Muscle layer of duodenum (tissue), 2 donors: Measurements from ENCODE around the gene PLCZ1.
"Not testable (repeated sequence)": the region's sequence is repeated elsewhere in the genome, so short reads cannot be mapped to it uniquely, and the experiment has no call there.

Source experiments
- H3K27ac ChIP-seq: one replicate; pipeline ENCODE4 v1.7.0; 2013; ENCODE audit warnings: mild to moderate bottlenecking, low read length
- H3K27me3 ChIP-seq: one replicate; pipeline ENCODE4 v1.7.0; 2013; ENCODE audit warnings: low read depth, mild to moderate bottlenecking, control low read depth, low read length
- H3K36me3 ChIP-seq, 2 donors: one replicate each; pipeline ENCODE4 v1.7.0; 2013; ENCODE audit warnings: low read length in 2 of 2, control low read depth in 1 of 2, mild to moderate bottlenecking in 1 of 2; ENCODE audit not compliant: insufficient read depth in 2 of 2, control insufficient read depth in 1 of 2
- H3K4me1 ChIP-seq, 2 donors: one replicate each; pipeline ENCODE4 v1.7.0; 2013; ENCODE audit warnings: low read length in 2 of 2, mild to moderate bottlenecking in 2 of 2, control low read depth in 1 of 2, moderate library complexity in 1 of 2; ENCODE audit not compliant: insufficient read depth in 2 of 2, control insufficient read depth in 1 of 2
- H3K4me3 ChIP-seq, 2 donors: one replicate each; pipeline ENCODE4 v1.7.0; 2013; ENCODE audit warnings: low read length in 2 of 2, low read depth in 1 of 2, mild to moderate bottlenecking in 1 of 2
- H3K9me3 ChIP-seq, 2 donors: one replicate each; pipeline ENCODE4 v1.7.0; 2013; ENCODE audit warnings: low read length in 2 of 2, control low read depth in 1 of 2, mild to moderate bottlenecking in 1 of 2; ENCODE audit not compliant: control insufficient read depth in 1 of 2
- donor health status: healthy.

The PLCZ1 gene, protein sequence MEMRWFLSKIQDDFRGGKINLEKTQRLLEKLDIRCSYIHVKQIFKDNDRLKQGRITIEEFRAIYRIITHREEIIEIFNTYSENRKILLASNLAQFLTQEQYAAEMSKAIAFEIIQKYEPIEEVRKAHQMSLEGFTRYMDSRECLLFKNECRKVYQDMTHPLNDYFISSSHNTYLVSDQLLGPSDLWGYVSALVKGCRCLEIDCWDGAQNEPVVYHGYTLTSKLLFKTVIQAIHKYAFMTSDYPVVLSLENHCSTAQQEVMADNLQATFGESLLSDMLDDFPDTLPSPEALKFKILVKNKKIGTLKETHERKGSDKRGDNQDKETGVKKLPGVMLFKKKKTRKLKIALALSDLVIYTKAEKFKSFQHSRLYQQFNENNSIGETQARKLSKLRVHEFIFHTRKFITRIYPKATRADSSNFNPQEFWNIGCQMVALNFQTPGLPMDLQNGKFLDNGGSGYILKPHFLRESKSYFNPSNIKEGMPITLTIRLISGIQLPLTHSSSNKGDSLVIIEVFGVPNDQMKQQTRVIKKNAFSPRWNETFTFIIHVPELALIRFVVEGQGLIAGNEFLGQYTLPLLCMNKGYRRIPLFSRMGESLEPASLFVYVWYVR

DNA sequence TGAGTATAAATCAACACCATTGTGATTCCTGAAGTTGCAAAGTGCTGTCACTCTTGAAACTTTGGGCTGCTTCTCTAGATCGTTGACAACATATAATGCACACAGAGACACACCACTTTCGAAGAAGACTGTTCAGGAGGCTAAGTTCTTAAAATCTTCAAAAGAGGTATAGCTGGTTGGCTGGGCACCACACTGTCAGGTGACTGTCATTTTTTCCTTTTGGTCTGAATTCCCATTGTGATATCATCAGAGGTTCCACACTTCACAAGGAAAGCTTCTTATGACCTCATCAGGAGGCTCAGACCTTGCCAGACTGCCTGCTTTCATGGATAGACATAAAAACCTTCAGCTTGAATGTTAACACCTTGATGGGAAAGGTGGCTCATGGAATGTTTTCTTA is at the start of gene PLCZ1, which contains the start of gene CAPZA3:
Gene PLCZ1 (minus strand): TSS at position 194 of the 400 bp plus-strand sequence. CDS start 641 bp downstream, outside the sequence.
Gene CAPZA3 (plus strand): TSS at position 301 of the 400 bp plus-strand sequence. CDS start 150 bp downstream, outside the sequence.
- H3K27ac ChIP-seq: no peak within 1 kb of the TSS
- no peaks in the 10 kb centered on the region for H3K4me1 ChIP-seq
- no peaks in the 10 kb centered on the region for H3K27me3 ChIP-seq
- no peak within 1 kb of the TSS for H3K4me3 ChIP-seq
- peaks cover 0 to 4% of the 10 kb centered on the region in 2 donors for H3K9me3 ChIP-seq
- no peaks in the 10 kb centered on the region for H3K36me3 ChIP-seq

DNA sequence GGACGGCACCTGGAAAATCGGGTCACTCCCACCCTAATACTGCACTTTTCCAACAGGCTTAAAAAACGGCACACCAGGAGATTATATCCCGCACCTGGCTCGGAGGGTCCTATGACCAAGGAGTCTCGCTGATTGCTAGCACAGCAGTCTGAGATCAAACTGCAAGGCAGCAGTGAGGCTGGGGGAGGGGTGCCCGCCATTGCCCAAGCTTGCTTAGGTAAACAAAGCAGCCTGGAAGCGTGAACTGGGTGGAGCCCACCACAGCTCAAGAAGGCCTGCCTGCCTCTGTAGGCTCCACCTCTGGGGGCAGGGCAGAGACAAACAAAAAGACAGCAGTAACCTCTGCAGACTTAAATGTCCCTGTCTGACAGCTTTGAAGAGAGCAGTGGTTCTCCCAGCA is 47.7 kb upstream of the PLCZ1 start:
- H3K4me1 ChIP-seq, H3K27ac ChIP-seq, H3K36me3 ChIP-seq, H3K4me3 ChIP-seq, H3K9me3 ChIP-seq, H3K27me3 ChIP-seq: not testable (repeated sequence)

DNA sequence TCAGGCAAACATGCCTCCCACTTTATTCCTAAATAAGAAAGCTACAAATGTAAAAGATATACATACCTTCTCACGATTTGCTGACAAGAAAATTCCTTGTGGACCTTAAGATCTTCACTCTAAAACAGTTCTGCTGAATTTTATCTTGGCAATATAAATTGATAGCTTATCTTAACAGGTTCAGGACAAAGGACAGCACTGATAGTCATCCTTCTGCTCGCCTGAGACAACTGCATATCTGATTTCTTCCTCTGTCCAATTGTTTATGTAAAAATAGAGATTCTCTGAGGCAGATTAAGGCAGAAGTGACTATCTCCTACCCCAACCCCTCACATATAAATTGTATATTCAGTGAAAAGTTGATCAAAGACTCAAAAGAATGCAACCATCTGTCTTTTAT is 45.0 kb upstream of the PLCZ1 start:
- Histone ChIP-seq H3K27me3 (no peaks in the 10 kb centered on the region), H3K4me1 (no peaks in the 10 kb centered on the region), H3K9me3 (peaks cover 0 to 5% of the 10 kb centered on the region in 2 donors), H3K36me3 (no peaks in the 10 kb centered on the region), H3K27ac (no peak overlapping the region), H3K4me3 (no peak overlapping the region)

DNA sequence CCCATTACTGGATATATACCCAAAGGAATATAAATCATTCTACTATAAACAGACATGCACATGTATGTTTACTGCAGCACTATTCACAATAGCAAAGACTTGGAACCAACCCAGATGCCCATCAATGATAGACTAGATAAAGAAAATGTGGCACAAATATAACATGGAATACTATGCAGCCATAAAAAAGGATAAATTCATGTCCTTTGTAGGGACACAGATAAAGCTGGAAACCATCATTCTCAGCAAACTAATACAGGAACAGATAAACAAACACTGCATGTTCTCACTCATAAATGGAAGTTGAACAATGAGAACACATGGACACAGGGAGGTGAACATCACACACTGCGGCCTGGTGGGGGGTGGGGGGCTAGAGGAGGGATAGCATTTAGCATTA is 28.7 kb upstream of the PLCZ1 start:
- H3K4me3 ChIP-seq, H3K9me3 ChIP-seq, H3K27ac ChIP-seq, H3K36me3 ChIP-seq, H3K4me1 ChIP-seq, H3K27me3 ChIP-seq: not testable (repeated sequence)

DNA sequence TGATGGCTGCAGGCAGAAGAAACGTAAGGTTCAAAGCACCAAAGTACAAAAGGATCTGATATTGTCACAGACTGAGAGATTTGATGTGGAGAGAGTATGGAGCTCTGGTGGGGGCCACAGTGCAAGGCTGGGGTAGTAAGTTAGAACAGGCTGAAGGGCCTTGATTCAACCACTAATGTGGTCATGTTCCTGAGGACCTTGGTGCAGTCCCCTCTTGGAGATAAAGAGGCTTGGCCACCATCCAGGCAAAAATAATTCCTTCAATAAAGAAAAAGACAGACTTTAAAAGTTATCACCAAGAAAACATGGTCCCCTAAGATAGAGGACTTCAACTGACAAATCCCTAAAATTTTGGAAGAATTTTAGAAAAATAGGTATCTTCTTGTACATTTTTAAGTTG is 17.5 kb upstream of the PLCZ1 start:
- Histone ChIP-seq H3K4me3 (no peak overlapping the region), H3K4me1 (peaks cover 0 to 9% of the 10 kb centered on the region in 2 donors), H3K36me3 (no peaks in the 10 kb centered on the region), H3K27me3 (no peaks in the 10 kb centered on the region), H3K27ac (no peak overlapping the region), H3K9me3 (no peaks in the 10 kb centered on the region)

DNA sequence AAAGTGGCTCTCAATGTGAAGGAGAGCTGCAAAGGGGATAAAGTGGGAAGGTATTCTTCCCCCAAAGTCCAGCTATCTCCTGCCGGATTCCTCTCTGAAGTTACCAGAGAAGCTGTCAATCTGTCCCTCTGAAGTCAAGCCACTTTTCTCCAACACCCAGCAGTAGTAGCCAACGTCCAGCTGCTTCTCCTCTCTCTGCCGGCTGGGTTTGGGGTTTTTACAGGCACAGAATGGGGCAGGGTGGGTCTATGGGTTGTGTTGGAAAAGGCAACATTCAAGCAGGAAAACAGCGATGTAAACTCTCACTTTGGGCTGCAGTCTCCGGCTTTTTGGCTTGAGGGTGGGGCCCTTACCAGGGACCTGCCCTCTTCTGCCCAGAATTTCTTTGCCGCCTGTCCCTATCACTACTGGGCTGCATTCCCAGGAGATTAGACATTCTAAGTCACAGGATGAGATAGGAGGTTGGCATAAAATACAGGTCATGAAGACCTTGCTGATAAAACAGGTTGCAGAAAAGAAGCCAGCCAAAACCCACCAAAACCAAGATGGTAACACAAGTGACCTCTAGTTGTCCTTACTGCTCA is 16.4 kb upstream of the PLCZ1 start:
- H3K27me3 ChIP-seq: no peaks in the 10 kb centered on the region
- H3K27ac ChIP-seq: no peak overlapping the region
- no peaks in the 10 kb centered on the region for H3K36me3 ChIP-seq
- no peaks in the 10 kb centered on the region for H3K9me3 ChIP-seq
- H3K4me1 ChIP-seq: peaks cover 0 to 9% of the 10 kb centered on the region in 2 donors
- H3K4me3 ChIP-seq: peak overlapping the region in 1 of 2 donors; percentile 30

DNA sequence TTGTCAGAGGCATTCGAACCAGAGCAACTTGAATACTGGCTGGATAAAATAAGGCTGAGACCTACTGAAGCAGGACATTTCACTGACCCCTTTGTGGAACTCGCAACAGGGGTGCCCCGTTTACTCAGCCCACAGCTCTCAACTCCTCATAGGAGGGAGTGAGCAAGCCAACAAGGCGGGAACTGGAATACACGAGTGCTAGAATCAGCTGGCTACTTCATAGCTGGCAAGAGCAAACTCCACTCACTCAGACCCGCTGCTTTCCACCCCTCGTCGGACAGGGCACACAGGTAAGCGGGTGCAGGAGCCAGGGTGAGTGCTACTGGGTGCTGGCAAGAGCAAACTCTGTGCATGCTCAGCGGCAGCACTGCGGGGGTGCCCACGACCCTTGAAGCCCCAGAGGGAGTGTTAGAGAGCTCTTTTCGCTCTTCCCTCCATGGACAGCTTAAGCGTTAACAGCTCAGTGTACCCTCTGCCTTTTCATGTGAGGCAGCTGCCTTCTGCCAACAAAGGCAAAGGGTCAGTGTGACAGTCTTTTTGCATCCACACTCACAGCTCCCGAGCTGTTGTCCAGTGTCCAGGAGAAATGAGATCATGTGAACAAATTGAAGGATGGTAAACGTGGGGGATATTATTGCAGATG is 15.8 kb upstream of the PLCZ1 start:
- Histone ChIP-seq H3K4me3 (peak overlapping the region; percentile 24 to 30), H3K36me3 (no peaks in the 10 kb centered on the region), H3K4me1 (peaks cover 0 to 9% of the 10 kb centered on the region in 2 donors), H3K27me3 (no peaks in the 10 kb centered on the region), H3K9me3 (no peaks in the 10 kb centered on the region), H3K27ac (no peak overlapping the region)

DNA sequence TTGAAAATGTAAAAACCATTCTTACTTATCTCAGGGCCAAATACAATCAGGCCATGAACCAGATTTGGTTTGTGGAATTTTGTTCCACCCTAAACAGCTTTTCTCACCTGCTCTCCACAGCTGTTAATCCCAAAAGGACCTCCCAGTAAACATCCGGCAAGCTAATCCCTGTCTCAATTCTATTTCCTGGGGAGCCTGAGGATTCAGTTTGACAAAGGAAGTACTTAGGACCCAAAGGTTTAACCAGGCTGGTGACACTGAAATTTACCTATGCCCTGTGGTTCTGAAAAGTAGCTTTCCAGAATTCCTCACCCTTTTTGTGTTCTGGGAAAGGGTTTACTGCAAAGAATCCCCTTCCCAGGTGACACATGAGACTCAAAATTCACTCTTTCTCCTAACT is 15.1 kb upstream of the PLCZ1 start:
- Histone ChIP-seq H3K27ac (no peak overlapping the region), H3K4me3 (no peak overlapping the region)

DNA sequence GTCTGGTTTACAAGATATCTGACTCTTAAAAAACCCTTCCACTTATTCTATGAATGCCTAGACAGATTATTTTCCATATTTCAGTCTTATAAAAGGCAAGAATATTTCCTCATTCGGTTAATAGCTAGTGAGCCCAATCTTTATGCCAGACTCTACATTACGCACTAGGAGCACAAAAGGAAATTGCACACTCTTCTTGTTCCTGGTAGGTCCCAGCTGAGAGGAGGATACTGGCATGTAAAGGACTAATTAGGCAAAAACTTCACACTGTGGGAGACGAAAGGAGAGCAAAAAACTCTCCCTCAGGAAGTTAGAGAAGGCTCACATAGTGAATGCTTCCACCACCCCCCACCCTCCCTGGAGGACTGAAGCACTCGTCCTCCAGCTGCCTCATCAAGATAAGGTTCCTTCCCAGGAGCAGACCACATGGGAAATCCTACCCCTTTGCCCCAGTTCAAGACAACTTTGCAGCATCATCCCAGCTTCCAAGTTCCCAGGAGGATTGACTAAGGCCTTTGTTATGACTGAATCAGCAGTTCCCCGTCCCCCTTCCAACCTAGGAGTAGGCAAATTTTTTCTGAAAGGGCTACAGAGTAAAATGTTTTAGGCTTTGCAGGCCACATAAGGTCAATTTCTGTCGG is 14.6 kb upstream of the PLCZ1 start:
- Histone ChIP-seq H3K4me1 (peaks cover 0 to 9% of the 10 kb centered on the region in 2 donors), H3K27ac (no peak overlapping the region), H3K27me3 (no peaks in the 10 kb centered on the region)

More for the DNA sequence above, 15.1 kb upstream of the PLCZ1 start:
- no peaks in the 10 kb centered on the region for H3K27me3 ChIP-seq
- H3K36me3 ChIP-seq: no peaks in the 10 kb centered on the region
- H3K4me1 ChIP-seq: peaks cover 0 to 9% of the 10 kb centered on the region in 2 donors
- no peaks in the 10 kb centered on the region for H3K9me3 ChIP-seq

DNA sequence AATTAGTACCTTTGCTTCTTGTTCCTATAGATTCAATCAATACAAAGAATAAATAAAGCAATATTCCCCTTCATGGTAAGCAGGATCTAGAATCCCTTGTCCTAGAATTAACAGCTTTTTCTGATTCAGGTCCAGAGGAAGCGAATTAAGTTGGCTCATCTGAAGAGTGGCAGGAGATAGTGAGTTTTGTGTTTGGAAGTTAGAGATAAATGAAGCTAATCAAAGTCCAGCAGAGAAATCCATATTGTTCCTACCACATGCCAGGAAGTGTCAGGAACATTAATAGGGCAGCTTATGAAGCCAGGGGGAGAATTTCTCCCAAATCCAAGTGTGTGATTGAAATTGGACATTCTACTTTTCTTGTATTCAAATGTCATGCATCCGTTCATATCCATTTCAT is 14.1 kb upstream of the PLCZ1 start:
- Histone ChIP-seq H3K4me3 (no peak overlapping the region), H3K27ac (no peak overlapping the region), H3K9me3 (no peaks in the 10 kb centered on the region), H3K4me1 (peaks cover 0 to 9% of the 10 kb centered on the region in 2 donors), H3K27me3 (no peaks in the 10 kb centered on the region), H3K36me3 (no peaks in the 10 kb centered on the region)

More for the DNA sequence above, 14.6 kb upstream of the PLCZ1 start:
- Histone ChIP-seq H3K36me3 (no peaks in the 10 kb centered on the region), H3K9me3 (no peaks in the 10 kb centered on the region), H3K4me3 (no peak overlapping the region)

DNA sequence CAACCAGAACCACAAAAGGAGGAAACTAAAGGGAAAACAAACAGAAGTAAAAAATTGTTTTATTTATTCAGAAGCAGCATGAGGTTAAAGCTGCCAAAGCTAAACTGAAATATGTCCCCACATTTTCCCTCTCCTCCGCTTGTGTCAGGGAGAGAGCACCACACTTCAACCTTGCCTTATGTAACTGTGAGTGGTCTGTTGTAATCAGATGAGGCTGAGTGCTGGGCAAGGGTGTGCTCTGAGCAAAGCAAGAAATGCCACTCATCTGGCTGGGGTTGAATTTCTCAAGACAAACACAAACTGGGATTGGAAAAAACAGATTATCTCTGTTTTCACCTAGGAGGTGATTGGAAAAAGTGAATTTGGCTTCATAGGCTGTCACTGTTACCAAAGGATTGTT is 12.3 kb upstream of the PLCZ1 start:
- no peak overlapping the region for H3K27ac ChIP-seq
- H3K4me1 ChIP-seq: peaks cover 0 to 9% of the 10 kb centered on the region in 2 donors
- H3K36me3 ChIP-seq: no peaks in the 10 kb centered on the region
- no peaks in the 10 kb centered on the region for H3K27me3 ChIP-seq
- no peak overlapping the region for H3K4me3 ChIP-seq
- H3K9me3 ChIP-seq: no peaks in the 10 kb centered on the region
